Activated CD4-positive, alpha-beta memory T cell treated with anti-CD3 and anti-CD28 coated beads for 36 hours (primary cell): Measurements from ENCODE around the gene GRID1. TPM values are rescaled to one million over a fixed set of nuclear protein-coding genes. Genes with fewer than 3 reads are reported as not detected.

Experiments
- CTCF ChIA-PET: fragments of 350-600 bp; sonication (Branson Sonifier 250); formaldehyde crosslinking; loops from one replicate; lab custom pipeline; 2021; ENCODE audit warnings: antibody characterized with exemption, inconsistent platforms; lab: Charles Lee
- POLR2A ChIA-PET: fragments of 350-600 bp; sonication (Branson Sonifier 250); formaldehyde crosslinking; loops from one replicate; lab custom pipeline; 2021; ENCODE audit warnings: antibody characterized with exemption; lab: Charles Lee
- DNase-seq: peaks from one replicate; pipeline ENCODE4 v3.0.0-alpha.2; 2020
- H3K27ac Mint-ChIP-seq: one replicate; pipeline ENCODE4 v1.8.0; 2021; ENCODE audit warnings: mixed read lengths
- H3K27me3 Mint-ChIP-seq: one replicate; pipeline ENCODE4 v1.8.0; 2021; ENCODE audit warnings: mixed read lengths
- H3K36me3 Mint-ChIP-seq: one replicate; pipeline ENCODE4 v1.8.0; 2021; ENCODE audit warnings: mixed read lengths
- H3K4me1 Mint-ChIP-seq: one replicate; pipeline ENCODE4 v1.8.0; 2021; ENCODE audit warnings: low read depth, mixed read lengths
- H3K4me3 Mint-ChIP-seq: one replicate; pipeline ENCODE4 v1.8.0; 2021; ENCODE audit warnings: mild to moderate bottlenecking, mixed read lengths
- H3K9me3 Mint-ChIP-seq: one replicate; pipeline ENCODE4 v1.8.0; 2021; ENCODE audit warnings: mixed read lengths
- intact Hi-C: fragments of 100-400 bp; cut with micrococcal nuclease; formaldehyde crosslinking; loops from one replicate; pipeline ENCODE4 v1.15.1; 2023
- total RNA-seq, 2 experiments: library from RNA; stranded (reverse); gene quantifications; one replicate each; pipeline ENCODE4 v1.2.3, GENCODE V29; 2021

GRID1 gene
- total RNA-seq, 2 experiments from 2014 or later = not detected

DNA sequence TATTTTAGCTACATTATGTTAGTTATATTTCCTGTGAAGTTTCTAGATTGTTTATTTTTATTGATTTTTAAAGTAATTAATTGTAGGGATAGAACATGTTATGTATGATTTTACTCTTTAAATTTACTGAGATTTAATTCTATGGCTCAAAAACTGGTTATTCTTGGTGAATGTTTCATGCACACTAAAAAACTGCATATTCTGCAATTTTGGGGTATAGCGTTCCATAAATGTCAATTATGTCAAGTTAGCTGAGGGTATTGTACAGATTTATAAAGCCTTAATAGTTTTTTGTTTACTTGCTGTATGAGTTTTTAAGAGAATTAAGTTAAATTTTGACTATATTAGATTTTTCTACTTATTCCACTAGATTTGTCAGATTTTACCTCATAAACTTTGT is 669.7 kb downstream of the GRID1 start:
- POLR2A ChIA-PET = no interaction called here
- intact Hi-C loops = no loop called here

GRCh38 chr10:85682621-85683020 is 684.0 kb downstream of the GRID1 start:
- Mint-ChIP-seq H3K27me3 (peaks cover 4% of the 10 kb centered on the region), H3K27ac (no peak overlapping the region), H3K36me3 (no peaks in the 10 kb centered on the region), H3K9me3 (no peaks in the 10 kb centered on the region), H3K4me1 (no peaks in the 10 kb centered on the region), H3K4me3 (no peak overlapping the region)
- DNase-seq = no peak
- intact Hi-C loops = no loop called here
- ChIA-PET CTCF (no interaction called here), POLR2A (no interaction called here)

More for the DNA sequence above, 669.7 kb downstream of the GRID1 start:
- H3K4me1 Mint-ChIP-seq = no peaks in the 10 kb centered on the region
- peaks cover 25% of the 10 kb centered on the region for H3K27me3 Mint-ChIP-seq
- H3K4me3 Mint-ChIP-seq = no peak overlapping the region
- no peak for DNase-seq
- H3K27ac Mint-ChIP-seq = no peak overlapping the region
- H3K36me3 Mint-ChIP-seq = no peaks in the 10 kb centered on the region
- peaks cover 9% of the 10 kb centered on the region for H3K9me3 Mint-ChIP-seq
- CTCF ChIA-PET = no interaction called here

- Mint-ChIP-seq H3K27ac (no peak overlapping the region), H3K9me3 (no peaks in the 10 kb centered on the region), H3K36me3 (no peaks in the 10 kb centered on the region), H3K4me3 (no peak overlapping the region), H3K27me3 (peaks cover 4% of the 10 kb centered on the region), H3K4me1 (no peaks in the 10 kb centered on the region)
- CTCF ChIA-PET = no interaction called here
- intact Hi-C loops = no loop called here
- POLR2A ChIA-PET = no interaction called here
- no peak for DNase-seq
These were observed 686.9 kb downstream of the GRID1 start for GRCh38 chr10:85679710-85680109.

GRCh38 chr10:85679061-85679460 is 687.5 kb downstream of the GRID1 start:
- H3K4me3 Mint-ChIP-seq = no peak overlapping the region
- no peak overlapping the region for H3K27ac Mint-ChIP-seq
- H3K4me1 Mint-ChIP-seq = no peaks in the 10 kb centered on the region
- H3K36me3 Mint-ChIP-seq = no peaks in the 10 kb centered on the region
- POLR2A ChIA-PET = no interaction called here
- CTCF ChIA-PET = no interaction called here
- no peaks in the 10 kb centered on the region for H3K9me3 Mint-ChIP-seq
- intact Hi-C loops = no loop called here
- no peak for DNase-seq
- peaks cover 4% of the 10 kb centered on the region for H3K27me3 Mint-ChIP-seq

DNA sequence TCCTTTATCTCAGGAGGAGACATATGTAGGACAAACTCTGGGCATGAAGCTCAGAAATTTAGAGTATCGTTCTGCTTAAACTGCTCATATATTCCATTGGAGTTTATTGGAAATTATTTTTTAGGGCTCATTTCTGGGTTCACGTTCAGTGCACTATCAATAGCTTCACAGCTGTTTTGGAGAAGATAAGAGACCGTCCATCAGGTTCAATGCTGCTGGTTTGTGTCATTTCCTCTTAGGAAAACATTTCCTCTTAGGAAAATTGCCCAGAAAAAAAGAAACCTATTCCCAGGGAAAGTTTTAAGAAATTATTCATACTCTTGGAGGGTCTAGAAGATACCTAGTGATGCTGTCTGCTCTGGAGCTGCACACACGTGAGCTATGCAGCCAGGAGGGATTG is 691.7 kb downstream of the GRID1 start:
- H3K27me3 Mint-ChIP-seq = no peaks in the 10 kb centered on the region
- DNase-seq = no peak
- no peak overlapping the region for H3K4me3 Mint-ChIP-seq
- H3K27ac Mint-ChIP-seq = no peak overlapping the region
- H3K9me3 Mint-ChIP-seq = peaks cover 5% of the 10 kb centered on the region
- H3K4me1 Mint-ChIP-seq = peaks cover 8% of the 10 kb centered on the region
- H3K36me3 Mint-ChIP-seq = no peaks in the 10 kb centered on the region
- intact Hi-C loops = no loop called here
- POLR2A ChIA-PET = no interaction called here
- CTCF ChIA-PET = no interaction called here

GRCh38 chr10:85673270-85673669 is 693.3 kb downstream of the GRID1 start:
- DNase-seq = no peak
- Mint-ChIP-seq H3K27me3 (no peaks in the 10 kb centered on the region), H3K36me3 (no peaks in the 10 kb centered on the region), H3K9me3 (peaks cover 5% of the 10 kb centered on the region), H3K4me1 (peaks cover 8% of the 10 kb centered on the region), H3K4me3 (no peak overlapping the region), H3K27ac (no peak overlapping the region)
- CTCF ChIA-PET = no interaction called here
- POLR2A ChIA-PET = no interaction called here
- intact Hi-C loops = no loop called here

DNA sequence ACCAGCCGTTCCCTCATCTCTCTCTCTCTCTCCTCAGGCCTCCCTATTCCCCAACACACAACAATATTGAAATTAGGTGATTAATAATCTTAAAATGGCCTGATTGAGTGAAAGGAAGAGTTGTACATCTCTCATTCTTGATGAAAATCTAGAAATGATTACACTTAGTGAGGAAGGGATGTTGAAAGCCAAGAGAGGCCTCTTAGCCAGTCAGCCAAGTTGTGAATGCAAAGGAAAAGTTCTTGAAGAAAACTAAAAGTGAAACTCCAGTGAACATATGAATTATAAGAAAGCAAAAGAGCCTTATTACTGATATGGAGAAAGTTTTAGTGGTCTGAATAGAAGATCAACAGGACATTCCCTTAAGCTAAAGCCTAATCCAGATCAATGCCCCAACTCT is 695.1 kb downstream of the GRID1 start:
- H3K4me1 Mint-ChIP-seq = peaks cover 8% of the 10 kb centered on the region
- no peaks in the 10 kb centered on the region for H3K36me3 Mint-ChIP-seq
- no peak for DNase-seq
- no peak overlapping the region for H3K27ac Mint-ChIP-seq
- H3K4me3 Mint-ChIP-seq = no peak overlapping the region
- peaks cover 5% of the 10 kb centered on the region for H3K9me3 Mint-ChIP-seq
- CTCF ChIA-PET = interaction anchor here (0.6 kb wide), 1 partner anchor 14 kb away, joined by 3 read pairs; no protein-coding TSS in a partner anchor
- intact Hi-C loops = loop anchor here (1.0 kb wide), 1 partner anchor 376 kb away; no protein-coding TSS in a partner anchor
- POLR2A ChIA-PET = no interaction called here
- H3K27me3 Mint-ChIP-seq = no peaks in the 10 kb centered on the region

DNA sequence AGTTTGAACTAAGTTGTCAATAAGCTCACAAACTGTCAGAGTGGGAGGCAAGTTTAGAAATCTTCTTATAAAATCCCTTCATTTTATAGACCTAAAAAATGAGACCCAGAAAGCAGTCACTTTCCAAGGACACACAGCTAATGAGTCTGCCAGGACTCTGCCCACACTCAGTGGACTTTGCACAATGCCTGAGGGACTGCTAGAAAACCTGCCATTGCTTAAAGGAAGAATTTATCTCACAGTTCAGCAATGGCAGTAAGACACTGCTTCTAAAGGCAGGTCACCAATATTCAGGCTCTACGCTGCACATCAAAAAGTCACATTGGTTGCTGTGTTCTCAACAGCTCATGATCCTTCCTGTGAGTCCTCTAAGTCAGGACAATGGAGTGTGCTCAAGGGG is 698.1 kb downstream of the GRID1 start:
- no peaks in the 10 kb centered on the region for H3K27me3 Mint-ChIP-seq
- intact Hi-C loops = no loop called here
- H3K36me3 Mint-ChIP-seq = no peaks in the 10 kb centered on the region
- H3K4me3 Mint-ChIP-seq = no peak overlapping the region
- no peak for DNase-seq
- ChIA-PET CTCF (no interaction called here), POLR2A (no interaction called here)
- H3K27ac Mint-ChIP-seq = no peak overlapping the region
- peaks cover 5% of the 10 kb centered on the region for H3K9me3 Mint-ChIP-seq
- H3K4me1 Mint-ChIP-seq = peaks cover 8% of the 10 kb centered on the region

GRCh38 chr10:85667638-85668233 is 698.9 kb downstream of the GRID1 start:
- no peaks in the 10 kb centered on the region for H3K27me3 Mint-ChIP-seq
- H3K4me1 Mint-ChIP-seq = peaks cover 5% of the 10 kb centered on the region
- intact Hi-C loops = no loop called here
- CTCF ChIA-PET = no interaction called here
- POLR2A ChIA-PET = no interaction called here
- H3K36me3 Mint-ChIP-seq = no peaks in the 10 kb centered on the region
- H3K27ac Mint-ChIP-seq = no peak overlapping the region
- H3K9me3 Mint-ChIP-seq = peaks cover 3% of the 10 kb centered on the region
- H3K4me3 Mint-ChIP-seq = no peak overlapping the region
- no peak for DNase-seq

DNA sequence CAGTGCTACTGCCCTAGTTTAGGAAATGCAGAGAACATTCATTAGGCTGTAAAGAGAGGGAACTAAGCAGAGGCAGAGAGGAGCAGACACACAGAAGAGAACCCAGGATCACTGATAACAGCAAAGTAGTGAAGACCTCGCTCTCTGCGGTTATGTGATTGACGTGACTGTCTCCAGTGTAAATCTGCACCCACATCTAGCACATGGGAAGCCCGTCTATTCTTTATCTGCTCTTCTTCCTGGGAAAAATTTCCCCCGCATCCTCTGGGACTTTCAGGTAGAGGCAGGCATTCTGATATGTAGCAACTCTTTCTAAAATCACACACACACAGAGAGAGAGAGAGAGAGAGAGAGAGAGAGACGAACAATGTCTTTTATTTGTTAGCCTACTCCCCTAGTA is 699.6 kb downstream of the GRID1 start:
- Mint-ChIP-seq H3K36me3 (no peaks in the 10 kb centered on the region), H3K4me1 (peaks cover 5% of the 10 kb centered on the region), H3K9me3 (no peaks in the 10 kb centered on the region), H3K4me3 (no peak overlapping the region), H3K27me3 (no peaks in the 10 kb centered on the region), H3K27ac (no peak overlapping the region)
- intact Hi-C loops = no loop called here
- CTCF ChIA-PET = no interaction called here
- POLR2A ChIA-PET = no interaction called here
- no peak for DNase-seq

- Mint-ChIP-seq H3K9me3 (no peaks in the 10 kb centered on the region), H3K27me3 (no peaks in the 10 kb centered on the region), H3K4me3 (no peak overlapping the region)
These were observed 700.5 kb downstream of the GRID1 start for GRCh38 chr10:85666102-85666501.

GRCh38 chr10:85665681-85666080 is 700.9 kb downstream of the GRID1 start:
- Mint-ChIP-seq H3K9me3 (no peaks in the 10 kb centered on the region), H3K27me3 (no peaks in the 10 kb centered on the region), H3K27ac (no peak overlapping the region), H3K4me1 (no peaks in the 10 kb centered on the region), H3K4me3 (no peak overlapping the region), H3K36me3 (no peaks in the 10 kb centered on the region)
- ChIA-PET POLR2A (interaction anchor here (1.3 kb wide), 1 partner anchor 11 kb away, joined by 3 read pairs; no protein-coding TSS in a partner anchor), CTCF (no interaction called here)
- intact Hi-C loops = no loop called here
- no peak for DNase-seq

More at GRCh38 chr10:85666102-85666501, 700.5 kb downstream of the GRID1 start:
- no peaks in the 10 kb centered on the region for H3K4me1 Mint-ChIP-seq
- intact Hi-C loops = no loop called here
- no peak overlapping the region for H3K27ac Mint-ChIP-seq
- ChIA-PET POLR2A (interaction anchor here (1.3 kb wide), 1 partner anchor 11 kb away, joined by 3 read pairs; no protein-coding TSS in a partner anchor), CTCF (no interaction called here)
- DNase-seq = no peak
- no peaks in the 10 kb centered on the region for H3K36me3 Mint-ChIP-seq

DNA sequence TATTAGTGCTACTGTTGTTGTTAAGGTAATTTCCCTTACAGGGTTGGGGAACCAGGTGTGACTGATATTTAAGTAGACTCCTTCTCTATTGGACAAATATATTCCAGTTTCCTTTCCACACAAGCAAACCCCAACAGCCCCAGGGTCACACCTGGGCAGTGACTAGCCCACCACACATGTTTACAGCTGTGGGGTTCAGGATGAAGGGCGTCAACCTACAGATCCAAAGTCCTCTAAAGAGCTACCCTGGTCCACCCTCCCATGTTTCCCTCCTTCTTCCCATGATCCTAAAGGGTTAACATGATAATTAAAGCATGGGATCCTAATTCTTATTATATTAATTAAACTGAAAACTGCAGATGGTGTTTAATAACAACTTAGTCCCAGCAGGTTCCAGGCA is 701.5 kb downstream of the GRID1 start:
- no peaks in the 10 kb centered on the region for H3K36me3 Mint-ChIP-seq
- no peak for DNase-seq
- no peak overlapping the region for H3K4me3 Mint-ChIP-seq
- no peaks in the 10 kb centered on the region for H3K9me3 Mint-ChIP-seq
- POLR2A ChIA-PET = interaction anchor here (1.3 kb wide), 1 partner anchor 10 kb away, joined by 3 read pairs; no protein-coding TSS in a partner anchor
- no peaks in the 10 kb centered on the region for H3K27me3 Mint-ChIP-seq
- CTCF ChIA-PET = no interaction called here
- H3K27ac Mint-ChIP-seq = no peak overlapping the region
- H3K4me1 Mint-ChIP-seq = no peaks in the 10 kb centered on the region
- intact Hi-C loops = no loop called here
